Type B pancreatic cell (in vitro differentiated cells): ENCODE measurements around the gene RND1. TPM values are rescaled to one million over a fixed set of nuclear protein-coding genes. Genes with fewer than 3 reads are reported as not detected.
"Not testable (repeated sequence)": the region's sequence is repeated elsewhere in the genome, so short reads cannot be mapped to it uniquely, and the experiment has no call there.

Experiments
- DNase-seq: peaks from one replicate; pipeline ENCODE4 v3.0.0; 2021; ENCODE audit warnings: mixed read lengths; ENCODE audit not compliant: unreplicated experiment; ENCODE audit errors: extremely low spot score
- H3K27ac Mint-ChIP-seq: 2 replicates; pipeline ENCODE4 v1.8.0; 2021; ENCODE audit warnings: mild to moderate bottlenecking, mixed read lengths
- H3K27me3 Mint-ChIP-seq: 2 replicates; pipeline ENCODE4 v1.8.0; 2021; ENCODE audit warnings: mixed read lengths
- H3K36me3 Mint-ChIP-seq: 2 replicates; pipeline ENCODE4 v1.8.0; 2021; ENCODE audit warnings: mixed read lengths
- H3K4me1 Mint-ChIP-seq: one replicate; pipeline ENCODE4 v1.8.0; 2021; ENCODE audit warnings: mixed read lengths; ENCODE audit not compliant: unreplicated experiment
- H3K4me3 Mint-ChIP-seq: 2 replicates; pipeline ENCODE4 v1.8.0; 2021; ENCODE audit warnings: mild to moderate bottlenecking, mixed read lengths
- H3K9me3 Mint-ChIP-seq: 2 replicates; pipeline ENCODE4 v1.8.0; 2021; ENCODE audit warnings: mixed read lengths
- CTCF ChIP-seq: fragments of 200-600 bp; sonication (generic); conservative IDR thresholded peaks from 2 replicates; pipeline ENCODE4 v1.5.0; 2021; ENCODE audit warnings: antibody characterized with exemption, mild to moderate bottlenecking
- long read RNA-seq: library from polyadenylated mRNA; unstranded; transcript quantifications from one replicate; pipeline ENCODE4 v2.0.0, GENCODE V29; 2020
- total RNA-seq: library from RNA; stranded (reverse); gene quantifications from 2 replicates; pipeline ENCODE4 v1.2.1, GENCODE V29; 2021; ENCODE audit warnings: low replicate concordance

The RND1 gene
- total RNA-seq = 3.2 and 6.9 TPM in 2 replicates
- long read RNA-seq = 0 reads

GRCh38 chr12:48865281-48866051 is at the start of gene RND1:
Gene RND1, minus strand, starts transcription at chr12:48865870. Its CDS starts 103 bp downstream, at chr12:48865767.
- TF ChIP-seq CTCF = peak; percentile 24
- peaks cover 33% of the 10 kb centered on the region for H3K4me1 Mint-ChIP-seq
- H3K27ac Mint-ChIP-seq = peak within 1 kb of the TSS; percentile 79
- peak; percentile 86 for DNase-seq
- H3K27me3 Mint-ChIP-seq = peaks cover 27% of the 10 kb centered on the region
- no peaks in the 10 kb centered on the region for H3K36me3 Mint-ChIP-seq
- H3K4me3 Mint-ChIP-seq = peak within 1 kb of the TSS; percentile 94
- H3K9me3 Mint-ChIP-seq = no peaks in the 10 kb centered on the region

GRCh38 chr12:48910196-48910595 is 44.5 kb upstream of the RND1 start:
- H3K4me3 Mint-ChIP-seq = no peak overlapping the region
- no peaks in the 10 kb centered on the region for H3K27me3 Mint-ChIP-seq
- H3K4me1 Mint-ChIP-seq = peaks cover 4% of the 10 kb centered on the region
- no peak for DNase-seq
- H3K9me3 Mint-ChIP-seq = no peaks in the 10 kb centered on the region
- no peak for TF ChIP-seq CTCF
- no peaks in the 10 kb centered on the region for H3K36me3 Mint-ChIP-seq
- peak overlapping the region; percentile 51 for H3K27ac Mint-ChIP-seq

GRCh38 chr12:48909698-48910097 is 44.0 kb upstream of the RND1 start:
- not testable (repeated sequence) for DNase-seq, H3K9me3 Mint-ChIP-seq, H3K36me3 Mint-ChIP-seq, H3K27me3 Mint-ChIP-seq, H3K4me1 Mint-ChIP-seq, H3K4me3 Mint-ChIP-seq
- peak overlapping the region; percentile 51 for H3K27ac Mint-ChIP-seq

- H3K27me3 Mint-ChIP-seq = no peaks in the 10 kb centered on the region
- H3K9me3 Mint-ChIP-seq = no peaks in the 10 kb centered on the region
- no peak for DNase-seq
- TF ChIP-seq CTCF = no peak
- H3K27ac Mint-ChIP-seq = no peak overlapping the region
- H3K36me3 Mint-ChIP-seq = no peaks in the 10 kb centered on the region
- peaks cover 10% of the 10 kb centered on the region for H3K4me1 Mint-ChIP-seq
- peak overlapping the region; percentile 8 for H3K4me3 Mint-ChIP-seq
These were observed 41.6 kb upstream of the RND1 start for GRCh38 chr12:48907245-48907644.

GRCh38 chr12:48903982-48904411 is 38.3 kb upstream of the RND1 start:
- DNase-seq = peak; percentile 89
- H3K27ac Mint-ChIP-seq = peak overlapping the region; percentile 75
- H3K27me3 Mint-ChIP-seq = no peaks in the 10 kb centered on the region
- peak overlapping the region; percentile 90 for H3K4me3 Mint-ChIP-seq
- peak; percentile 85 for TF ChIP-seq CTCF
- H3K4me1 Mint-ChIP-seq = peaks cover 6% of the 10 kb centered on the region
- no peaks in the 10 kb centered on the region for H3K9me3 Mint-ChIP-seq
- no peaks in the 10 kb centered on the region for H3K36me3 Mint-ChIP-seq

- H3K36me3 Mint-ChIP-seq = no peaks in the 10 kb centered on the region
- peaks cover 6% of the 10 kb centered on the region for H3K4me1 Mint-ChIP-seq
- no peak for DNase-seq
- TF ChIP-seq CTCF = no peak
- no peaks in the 10 kb centered on the region for H3K9me3 Mint-ChIP-seq
- no peak overlapping the region for H3K27ac Mint-ChIP-seq
- H3K27me3 Mint-ChIP-seq = peaks cover 2% of the 10 kb centered on the region
- peak overlapping the region; percentile 38 for H3K4me3 Mint-ChIP-seq
These were observed 37.8 kb upstream of the RND1 start for GRCh38 chr12:48903363-48903981.
